HepG2 (cell line): ENCODE results near the gene IQCE. TPM values are rescaled to one million over a fixed set of nuclear protein-coding genes. Genes with fewer than 3 reads are reported as not detected.

ENCODE experiments used
- ATAC-seq: fragments of 200-7000 bp; cut with Tn5 transposase; 3 replicates; pipeline ENCODE4 v1.9.1; 2020; ENCODE audit warnings: mild to moderate bottlenecking, moderate library complexity
- BruUV-seq: library from RNA; stranded (reverse); fragments of 400-500 nt; replicated peaks from 2 replicates; lab custom pipeline; 2021; lab: Mats Ljungman, UMichigan
- CTCF ChIA-PET: fragments of 300-600 bp; formaldehyde crosslinking; extraction: SDS; loops from one replicate; lab custom pipeline; 2021; ENCODE audit warnings: low total read pairs, inconsistent platforms, low intra/inter-chr PET ratio; lab: Yijun Ruan, JAX
- POLR2A ChIA-PET: fragments of 350-600 bp; sonication (Branson Sonifier 250); formaldehyde crosslinking; loops from one replicate; lab custom pipeline; 2020; ENCODE audit warnings: antibody characterized with exemption, inconsistent platforms; lab: Yijun Ruan, JAX
- DNase-seq: peaks from one replicate; pipeline ENCODE4 v3.0.0-alpha.2; 2015; ENCODE audit warnings: low spot score
- FAIRE-seq: peaks from 3 replicates; lab custom pipeline; 2011; peaks lifted over from hg19 to GRCh38; lab: Jason Lieb, UNC
- H2AFZ ChIP-seq: one replicate; pipeline ENCODE4 v1.6.1; 2011; ENCODE audit warnings: low read length, inconsistent platforms
- H3K27ac ChIP-seq: fragments of 300-600 bp; 3 replicates; pipeline ENCODE4 v1.8.0; 2011; ENCODE audit warnings: mixed run types, mild to moderate bottlenecking, mixed read lengths, low read length, inconsistent platforms; ENCODE audit not compliant: insufficient read depth; ENCODE audit errors: extremely low read length
- H3K27me3 ChIP-seq, 2 experiments: fragments of 200-600 bp in 1 of 2; 2 replicates in 1 of 2; 3 replicates in 1 of 2; pipeline versions ENCODE4 v1.6.0 to v1.8.0; 2011; ENCODE audit warnings: low read length in 2 of 2, mild to moderate bottlenecking in 2 of 2, moderate library complexity in 2 of 2, inconsistent platforms in 1 of 2; ENCODE audit not compliant: insufficient read depth in 2 of 2, control insufficient read depth in 1 of 2
- H3K36me3 ChIP-seq, 2 experiments: fragments of 200-600 bp in 1 of 2; replicated peaks in 1 of 2; 2 replicates in 1 of 2; 3 replicates in 1 of 2; pipeline versions ENCODE4 v1.5.1 to v1.8.0; 2011; ENCODE audit warnings: low read length in 2 of 2, inconsistent platforms in 1 of 2; ENCODE audit not compliant: insufficient read depth in 2 of 2, control insufficient read depth in 1 of 2
- H3K4me1 ChIP-seq: 2 replicates; pipeline ENCODE4 v1.5.1; 2012; ENCODE audit warnings: low read length, inconsistent platforms; ENCODE audit not compliant: insufficient read depth
- H3K4me2 ChIP-seq: 2 replicates; pipeline ENCODE4 v1.6.0; 2011; ENCODE audit warnings: low read depth, low read length, inconsistent platforms
- H3K4me3 ChIP-seq, 3 experiments: fragments of 200-600 bp in 1 of 3; sonication (generic), shearing (Covaris generic) in 1 of 3; replicated peaks in 1 of 3; 2 replicates each; pipeline ENCODE4 v1.5.1; 2011 to 2016; ENCODE audit warnings: low read length in 3 of 3, inconsistent platforms in 2 of 3, low read depth in 2 of 3, mild to moderate bottlenecking in 2 of 3, control low read depth in 1 of 3, mixed read lengths in 1 of 3; ENCODE audit not compliant: insufficient read depth in 1 of 3
- H3K79me2 ChIP-seq: one replicate; pipeline ENCODE4 v1.6.1; 2011; ENCODE audit warnings: low read length, inconsistent platforms; ENCODE audit not compliant: insufficient read depth
- H3K9ac ChIP-seq: 2 replicates; pipeline ENCODE4 v1.6.0; 2011; ENCODE audit warnings: mild to moderate bottlenecking, low read depth, low read length, inconsistent platforms; ENCODE audit not compliant: insufficient read depth
- H3K9me3 ChIP-seq: 2 replicates; pipeline ENCODE4 v1.5.1; 2012; ENCODE audit warnings: mild to moderate bottlenecking, low read length
- H4K20me1 ChIP-seq: 2 replicates; pipeline ENCODE4 v1.6.0; 2011; ENCODE audit warnings: inconsistent platforms, mild to moderate bottlenecking, low read length, moderate library complexity; ENCODE audit not compliant: insufficient read depth
- AGO1 ChIP-seq: fragments of 200-400 bp; formaldehyde crosslinking; IDR thresholded peaks from 2 replicates; pipeline ENCODE4 v1.6.1; 2017; ENCODE audit warnings: mild to moderate bottlenecking, low read depth, low read length, moderate library complexity; ENCODE audit not compliant: poor library complexity, severe bottlenecking
- MTA1 ChIP-seq: sonication (generic); formaldehyde crosslinking; IDR thresholded peaks from 2 replicates; pipeline ENCODE4 v1.4.0; 2020; ENCODE audit warnings: missing genetic modification reagents, mild to moderate bottlenecking, borderline replicate concordance
- PCBP1 ChIP-seq: fragments of 200-400 bp; formaldehyde crosslinking; IDR thresholded peaks from 2 replicates; pipeline ENCODE4 v1.6.1; 2017; ENCODE audit warnings: mild to moderate bottlenecking, low read depth, low read length, borderline replicate concordance
- RBFOX2 ChIP-seq: fragments of 200-400 bp; formaldehyde crosslinking; IDR thresholded peaks from 2 replicates; pipeline ENCODE4 v1.6.1; 2017; ENCODE audit warnings: low read depth, mild to moderate bottlenecking, low read length
- UBTF ChIP-seq: sonication (generic); formaldehyde crosslinking; IDR thresholded peaks from 2 replicates; pipeline ENCODE4 v1.4.0; 2020; ENCODE audit warnings: mild to moderate bottlenecking, missing genetic modification reagents
- ZMYM3 ChIP-seq: sonication (generic); formaldehyde crosslinking; IDR thresholded peaks from 2 replicates; pipeline ENCODE4 v1.5.1; 2020; ENCODE audit warnings: mild to moderate bottlenecking, missing genetic modification reagents
- ZNF280B ChIP-seq: sonication (generic); formaldehyde crosslinking; IDR thresholded peaks from 2 replicates; pipeline ENCODE4 v1.5.0; 2020; ENCODE audit warnings: missing genetic modification reagents, mild to moderate bottlenecking, borderline replicate concordance
- ZNF546 ChIP-seq: sonication (generic); formaldehyde crosslinking; conservative IDR thresholded peaks from 2 replicates; pipeline ENCODE4 v1.8.1; 2023; ENCODE audit warnings: mild to moderate bottlenecking, missing genetic modification reagents
- ZNF550 ChIP-seq: sonication (generic); formaldehyde crosslinking; IDR thresholded peaks from 2 replicates; pipeline ENCODE4 v1.4.0; 2020; ENCODE audit warnings: mild to moderate bottlenecking, missing genetic modification reagents, borderline replicate concordance
- ZNF629 ChIP-seq: sonication (generic); formaldehyde crosslinking; conservative IDR thresholded peaks from 2 replicates; pipeline ENCODE4 v1.5.0; 2020; ENCODE audit warnings: missing genetic modification reagents
- WGBS: methylation state at CpG from one replicate; pipeline ENCODE4 v1.1.6; 2017; ENCODE audit warnings: low lambda C conversion rate; 5-methylcytosine and 5-hydroxymethylcytosine counted together
- in situ Hi-C: cut with HindIII; loops from 2 replicates; pipeline ENCODE4 v1.10.0; 2017; ENCODE audit warnings: low pct_unique_long_range_greater_than_20kb; ENCODE audit not compliant: extremely low pct_ligation_motif_present
- intact Hi-C: fragments of 100-400 bp; cut with micrococcal nuclease; formaldehyde crosslinking; loops from one replicate; pipeline ENCODE4 v1.10.0; 2022; ENCODE audit not compliant: unreplicated experiment
- polyA plus RNA-seq, 8 experiments: library from polyadenylated mRNA; depleted of rRNA in 3 of 8; stranded (reverse) in 7 of 8; unstranded in 1 of 8; fragments of >200 nt; fragmentation: Illumina TruSeq in 4 of 8; extraction: Trizol in 4 of 8; gene quantifications; 2 replicates each; pipeline versions ENCODE4 v1.2.1 to v1.2.3, GENCODE V29; 2011 to 2016; ENCODE audit warnings: low read depth in 4 of 8, missing spikeins in 1 of 8, mixed read lengths in 1 of 8; ENCODE audit not compliant: insufficient read depth in 1 of 8
- total RNA-seq, 5 experiments: library from RNA; depleted of rRNA; stranded (reverse); fragments of >200 nt; fragmentation: Illumina TruSeq; extraction: Trizol; gene quantifications; 2 replicates each; pipeline ENCODE4 v1.2.3, GENCODE V29; 2016; ENCODE audit warnings: low read depth in 1 of 5

The IQCE gene
- total and polyA plus RNA-seq, 2 of the 13 experiments (the other 11 are each of a cell fraction or from before 2014, with no cell fraction given), result 1.5 to 2.5 TPM

GRCh38 chr7:2634267-2635145, 75.7 kb downstream of the IQCE start:
- FAIRE-seq (no peak), DNase-seq (no peak), ATAC-seq (no peak)
- Histone ChIP-seq H2AFZ (no peak overlapping the region), H4K20me1 (peaks cover 35% of the 10 kb centered on the region; the same call in 1 of the 2 replicates), H3K9me3 (no peaks in the 10 kb centered on the region), H3K27me3 (no peaks in the 10 kb centered on the region), H3K4me2 (peak overlapping the region; percentile 86), H3K4me3 (peak overlapping the region; percentile 88 to 98 (median 97)), H3K27ac (peak overlapping the region; percentile 79), H3K4me1 (peaks cover 81% of the 10 kb centered on the region), H3K9ac (peak overlapping the region; percentile 92; the same call in 1 of the 2 replicates), H3K36me3 (peaks cover 6% of the 10 kb centered on the region in 2 experiments; a peak in 1 of 5 replicates), H3K79me2 (peaks cover 73% of the 10 kb centered on the region)
- CTCF ChIA-PET, result no interaction called here
- TSS peak; percentile 4 for BruUV-seq
- in situ Hi-C loops (no loop called here), intact Hi-C loops (no loop called here)
- TF ChIP-seq ZNF629 (CRISPR knock-in tag), result peak; percentile 94
- TF ChIP-seq ZMYM3, result 0 out of 2 replicates have a peak, but pooled peaks have one; percentile 17
- TF ChIP-seq MTA1 (CRISPR knock-in tag), result no peak
- TF ChIP-seq ZNF550, result no peak
- TF ChIP-seq ZNF280B, result 0 out of 2 replicates have a peak, but pooled peaks have one; percentile 10
- TF ChIP-seq RBFOX2, result peak; percentile 26; the same call in 1 of the 2 replicates
- 0 out of 2 replicates have a peak, but pooled peaks have one; percentile 45 for TF ChIP-seq PCBP1
- no peak for TF ChIP-seq ZNF546 (CRISPR knock-in tag)
- peak; percentile 2 for TF ChIP-seq AGO1
- TF ChIP-seq UBTF (CRISPR knock-in tag), result 0 out of 2 replicates have a peak, but pooled peaks have one; percentile 20
- 75% methylated on average over 14 of the region's 22 CpGs for WGBS
- POLR2A ChIA-PET, result interaction anchor here (1.1 kb wide), 1 partner anchor 75 kb away, joined by 4 read pairs; no protein-coding TSS in a partner anchor
